MCF 10A (cell line): ENCODE results near the gene OPCML. TPM values are rescaled to one million over a fixed set of nuclear protein-coding genes. Genes with fewer than 3 reads are reported as not detected.

Source experiments
- BruUV-seq: library from RNA; stranded (reverse); fragments of 400-500 nt; replicated peaks from 2 replicates; lab custom pipeline; 2021; lab: Mats Ljungman, UMichigan
- CTCF ChIA-PET: fragments of 300-600 bp; sonication (Branson Sonifier 250); formaldehyde crosslinking; extraction: SDS; loops from one replicate; lab custom pipeline; 2021; ENCODE audit warnings: antibody characterized with exemption, inconsistent platforms; lab: Yijun Ruan, JAX
- POLR2A ChIA-PET: fragments of 300-600, 350-650 bp; sonication (Branson Sonifier 250); formaldehyde crosslinking; extraction: SDS; loops from one replicate; lab custom pipeline; 2020; ENCODE audit warnings: antibody characterized with exemption, inconsistent platforms; lab: Yijun Ruan, JAX
- DNase-seq: peaks from one replicate; pipeline ENCODE4 v3.0.0-alpha.2; 2018; ENCODE audit not compliant: unreplicated experiment
- H3K27ac Mint-ChIP-seq: one replicate; pipeline ENCODE4 v1.8.0; 2022; ENCODE audit warnings: mild to moderate bottlenecking, low read depth, mixed read lengths; ENCODE audit not compliant: unreplicated experiment
- H3K27me3 Mint-ChIP-seq: one replicate; pipeline ENCODE4 v1.8.0; 2022; ENCODE audit warnings: mixed read lengths; ENCODE audit not compliant: insufficient read depth, unreplicated experiment
- H3K36me3 Mint-ChIP-seq: one replicate; pipeline ENCODE4 v1.8.0; 2022; ENCODE audit warnings: mild to moderate bottlenecking, moderate library complexity, mixed read lengths; ENCODE audit not compliant: insufficient read depth, unreplicated experiment
- H3K4me1 Mint-ChIP-seq: one replicate; pipeline ENCODE4 v1.8.0; 2022; ENCODE audit warnings: mixed read lengths; ENCODE audit not compliant: insufficient read depth, unreplicated experiment
- H3K4me3 Mint-ChIP-seq: one replicate; pipeline ENCODE4 v1.8.0; 2022; ENCODE audit warnings: mild to moderate bottlenecking, moderate library complexity, mixed read lengths; ENCODE audit not compliant: unreplicated experiment
- H3K9me3 Mint-ChIP-seq: one replicate; pipeline ENCODE4 v1.8.0; 2022; ENCODE audit warnings: mixed read lengths; ENCODE audit not compliant: unreplicated experiment
- CTCF ChIP-seq: fragments of 200-600 bp; IDR thresholded peaks from one replicate; pipeline ENCODE4 v1.8.0; 2022; ENCODE audit warnings: antibody characterized with exemption, mild to moderate bottlenecking; ENCODE audit not compliant: unreplicated experiment
- intact Hi-C: fragments of 100-400 bp; cut with micrococcal nuclease; formaldehyde crosslinking; loops from 2 replicates; pipeline ENCODE4 v1.14.1; 2022
- total RNA-seq: library from RNA; stranded (reverse); gene quantifications from 2 replicates; pipeline ENCODE4 v1.2.3, GENCODE V29; 2022

The OPCML gene
- total RNA-seq, 1 experiment from 2014 or later: not detected

GRCh38 chr11:133383201-133383600, 149.1 kb downstream of the OPCML start:
- BruUV-seq: no TSS peak
- no peak overlapping the region for H3K27ac Mint-ChIP-seq
- no peaks in the 10 kb centered on the region for H3K27me3 Mint-ChIP-seq
- H3K36me3 Mint-ChIP-seq: no peaks in the 10 kb centered on the region
- intact Hi-C loops: no loop called here
- no peak overlapping the region for H3K4me3 Mint-ChIP-seq
- CTCF ChIA-PET: no interaction called here
- TF ChIP-seq CTCF: no peak
- POLR2A ChIA-PET: no interaction called here
- peaks cover 20% of the 10 kb centered on the region for H3K9me3 Mint-ChIP-seq
- no peak for DNase-seq
- no peaks in the 10 kb centered on the region for H3K4me1 Mint-ChIP-seq

GRCh38 chr11:133382131-133382812, 150.0 kb downstream of the OPCML start:
- no TSS peak for BruUV-seq
- H3K27me3 Mint-ChIP-seq: no peaks in the 10 kb centered on the region
- H3K27ac Mint-ChIP-seq: no peak overlapping the region
- H3K4me1 Mint-ChIP-seq: no peaks in the 10 kb centered on the region
- no peak for DNase-seq
- intact Hi-C loops: no loop called here
- ChIA-PET CTCF (interaction anchor here (0.9 kb wide), 1 partner anchor 26 kb away, joined by 5 read pairs; no protein-coding TSS in a partner anchor), POLR2A (no interaction called here)
- TF ChIP-seq CTCF: no peak
- H3K9me3 Mint-ChIP-seq: peaks cover 21% of the 10 kb centered on the region
- H3K36me3 Mint-ChIP-seq: no peaks in the 10 kb centered on the region
- no peak overlapping the region for H3K4me3 Mint-ChIP-seq

GRCh38 chr11:133381761-133382130, 150.6 kb downstream of the OPCML start:
- DNase-seq: no peak
- Mint-ChIP-seq H3K36me3 (no peaks in the 10 kb centered on the region), H3K9me3 (peaks cover 26% of the 10 kb centered on the region), H3K4me1 (no peaks in the 10 kb centered on the region), H3K4me3 (no peak overlapping the region), H3K27ac (no peak overlapping the region), H3K27me3 (no peaks in the 10 kb centered on the region)
- no peak for TF ChIP-seq CTCF
- POLR2A ChIA-PET: no interaction called here
- CTCF ChIA-PET: interaction anchor here (0.9 kb wide), 1 partner anchor 25 kb away, joined by 5 read pairs; no protein-coding TSS in a partner anchor
- intact Hi-C loops: no loop called here
- BruUV-seq: no TSS peak

- Mint-ChIP-seq H3K36me3 (no peaks in the 10 kb centered on the region), H3K27ac (no peak overlapping the region), H3K27me3 (no peaks in the 10 kb centered on the region), H3K4me1 (no peaks in the 10 kb centered on the region), H3K9me3 (peaks cover 8% of the 10 kb centered on the region), H3K4me3 (no peak overlapping the region)
- DNase-seq: no peak
- intact Hi-C loops: no loop called here
- ChIA-PET CTCF (interaction anchor here (0.7 to 1.0 kb wide), 2 partner anchors 252 to 454 kb away, joined by 3 read pairs; no protein-coding TSS in a partner anchor), POLR2A (no interaction called here)
- BruUV-seq: no TSS peak
- TF ChIP-seq CTCF: no peak
Observed at GRCh38 chr11:133366147-133366546, 166.2 kb downstream of the OPCML start.
